ENCODE data around the gene CEP44.
"Not testable (repeated sequence)": the region's sequence is repeated elsewhere in the genome, so short reads cannot be mapped to it uniquely, and the experiment has no call there.

The CEP44 gene

GRCh38 chr4:174320494-174321199 is 36.9 kb downstream of the CEP44 start:
- no peak for DNase-seq (ENCODE audit: low read depth in 3 of 3)

- no peak for DNase-seq (ENCODE audit: low read depth in 3 of 3)
Observed at GRCh38 chr4:174324236-174324635, 40.5 kb downstream of the CEP44 start.

GRCh38 chr4:174324725-174325124 is 41.0 kb downstream of the CEP44 start:
- DNase-seq (ENCODE audit: low read depth in 3 of 3): no peak

DNA sequence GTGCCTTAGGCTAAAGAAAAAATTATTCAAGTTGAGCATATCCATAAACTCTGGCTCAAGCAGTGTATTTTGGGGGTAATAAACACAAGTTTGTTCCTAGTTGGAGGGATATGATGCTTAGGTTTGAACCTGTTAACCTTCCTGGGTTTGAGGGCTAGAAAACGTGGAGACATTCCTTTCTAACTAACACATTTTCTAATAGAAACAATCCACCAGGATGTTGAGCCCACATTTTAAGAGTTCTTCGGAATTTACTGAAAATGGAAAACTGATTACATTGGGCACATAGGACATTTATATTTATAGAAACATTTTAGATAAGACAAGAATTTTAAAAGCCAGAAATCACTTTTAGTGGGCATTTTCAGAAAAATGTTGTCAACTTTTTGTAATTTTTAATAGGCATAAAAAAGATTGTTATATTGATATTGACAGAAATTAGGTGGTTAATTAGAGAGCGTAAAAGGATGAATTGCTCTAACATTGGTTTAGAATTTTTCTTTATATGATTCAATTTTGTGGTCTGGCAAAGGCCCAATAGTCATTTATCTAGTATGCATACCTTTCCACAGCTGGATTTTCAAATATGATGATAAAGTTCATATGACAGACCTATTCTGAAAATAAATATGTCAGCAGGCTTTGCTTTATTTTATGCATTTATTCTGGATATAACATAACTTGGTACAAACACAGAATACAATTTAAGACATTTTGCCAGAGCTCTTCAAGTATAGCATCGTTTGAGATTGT is 49.2 kb downstream of the CEP44 start:
- no peak for DNase-seq (ENCODE audit: low read depth in 3 of 3)

- DNase-seq (ENCODE audit: low read depth in 3 of 3): no peak
Observed at GRCh38 chr4:174334628-174335027, 50.9 kb downstream of the CEP44 start.

- no peak for DNase-seq (ENCODE audit: low read depth in 3 of 3)
Observed at GRCh38 chr4:174340714-174341113, 57.0 kb downstream of the CEP44 start.

DNA sequence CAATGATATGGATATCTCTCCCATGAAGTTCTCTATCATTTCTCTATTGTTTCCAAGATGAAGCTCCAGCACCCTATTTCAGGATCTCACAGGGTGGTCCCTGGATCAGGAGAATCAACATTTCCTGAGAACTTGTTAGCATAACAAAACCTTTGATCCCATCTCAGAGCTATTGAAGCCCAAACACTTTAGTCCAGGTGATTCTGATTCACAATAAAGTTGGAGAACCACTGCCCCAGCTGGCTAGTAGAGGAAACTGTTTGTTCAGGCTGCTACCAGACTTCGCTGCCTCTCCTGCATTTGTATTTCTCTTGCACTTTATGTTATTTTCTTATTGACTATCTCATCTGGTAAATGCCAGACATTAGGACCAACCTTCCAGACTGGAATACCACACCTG is 65.4 kb downstream of the CEP44 start:
- no peak for DNase-seq (ENCODE audit: low read depth in 3 of 3)

GRCh38 chr4:174352061-174352819 is 68.5 kb downstream of the CEP44 start:
- DNase-seq (ENCODE audit: low read depth in 3 of 3): no peak

GRCh38 chr4:174357321-174357720 is 73.6 kb downstream of the CEP44 start:
- DNase-seq (ENCODE audit: low read depth in 3 of 3): no peak

- no peak for DNase-seq (ENCODE audit: low read depth in 3 of 3)
Observed at GRCh38 chr4:174358410-174358809, 74.7 kb downstream of the CEP44 start.

GRCh38 chr4:174358829-174359228 is 75.1 kb downstream of the CEP44 start:
- no peak for DNase-seq (ENCODE audit: low read depth in 3 of 3)

DNA sequence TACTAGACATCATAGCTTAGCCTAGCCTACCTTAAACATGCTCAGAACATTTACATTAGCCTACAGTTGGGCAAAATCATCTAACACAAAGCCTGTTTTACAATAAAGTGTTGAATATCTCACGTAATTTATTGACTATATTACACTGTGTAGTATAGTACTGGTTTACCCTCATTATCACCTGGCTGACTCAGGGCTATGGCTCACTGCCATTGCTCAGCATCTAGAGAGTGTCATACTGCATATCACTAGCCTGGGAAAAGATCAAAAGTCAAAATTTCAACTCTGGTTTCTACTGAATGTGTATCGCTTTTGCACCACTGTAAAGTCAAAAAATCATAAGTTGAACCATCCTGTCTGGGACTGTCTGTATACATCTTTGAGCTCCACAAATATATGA is 78.6 kb downstream of the CEP44 start:
- DNase-seq (ENCODE audit: low read depth in 3 of 3): no peak

DNA sequence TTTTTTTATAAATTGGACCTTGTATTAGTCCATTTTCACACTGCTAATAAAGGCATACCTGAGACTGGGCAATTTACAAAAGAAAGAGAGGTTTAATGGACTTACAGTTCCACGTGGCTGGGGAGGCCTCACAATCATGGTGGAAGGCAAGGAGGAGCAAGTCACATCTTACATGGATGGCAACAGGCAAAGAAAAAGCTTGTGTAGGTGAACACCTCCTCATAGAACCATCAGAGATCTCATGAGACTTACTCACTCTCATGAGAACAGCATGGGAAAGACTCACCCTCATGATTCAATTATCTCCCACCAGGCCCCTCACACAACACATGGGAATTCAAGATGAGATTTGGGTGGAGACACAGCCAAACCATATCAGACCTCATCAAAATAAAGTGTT is 80.1 kb downstream of the CEP44 start:
- not testable (repeated sequence) for DNase-seq (ENCODE audit: low read depth in 3 of 3)

GRCh38 chr4:174365018-174365587 is 81.4 kb downstream of the CEP44 start:
- no peak for DNase-seq (ENCODE audit: low read depth in 3 of 3)

DNA sequence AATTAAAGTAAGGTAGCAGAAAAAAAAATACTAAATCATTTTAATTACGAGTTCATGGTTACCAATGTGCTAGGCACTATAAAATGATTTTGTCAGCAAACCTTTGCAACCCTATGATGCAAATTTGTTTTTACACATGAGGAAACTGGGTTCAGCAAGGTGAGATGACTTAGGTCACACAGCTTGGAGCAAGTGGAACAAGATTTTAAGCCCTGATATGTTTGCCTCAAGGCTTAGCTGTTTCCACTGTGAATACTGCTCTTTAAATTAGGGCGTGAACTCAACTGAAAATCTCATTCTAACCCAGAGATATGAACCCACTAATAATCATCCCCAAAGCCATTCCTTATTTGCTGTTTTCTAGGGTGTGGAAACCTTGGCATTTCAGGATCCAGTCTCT is 86.3 kb downstream of the CEP44 start:
- no peak for DNase-seq (ENCODE audit: low read depth in 3 of 3)

GRCh38 chr4:174373821-174374220 is 90.1 kb downstream of the CEP44 start:
- DNase-seq (ENCODE audit: low read depth in 3 of 3): no peak

DNA sequence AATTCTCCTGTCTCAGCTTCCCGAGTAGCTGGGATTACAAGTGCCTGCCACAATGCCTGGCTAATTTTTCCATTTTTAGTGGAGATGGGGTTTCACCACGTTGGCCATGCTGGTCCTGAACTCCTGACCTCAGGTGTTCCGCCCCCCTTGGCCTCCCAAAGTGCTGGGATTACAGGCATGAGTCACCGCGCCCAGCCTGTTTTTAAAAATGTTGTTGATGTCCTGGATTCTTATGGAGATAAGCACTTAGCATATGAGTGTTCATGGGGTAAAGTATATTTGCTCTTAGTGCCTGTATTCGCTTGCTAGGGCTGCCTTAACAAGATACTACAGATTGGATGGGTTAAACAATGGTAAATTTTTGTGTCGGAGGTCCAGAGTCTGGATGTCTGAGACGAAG is 91.7 kb downstream of the CEP44 start:
- no peak for DNase-seq (ENCODE audit: low read depth in 3 of 3)

DNA sequence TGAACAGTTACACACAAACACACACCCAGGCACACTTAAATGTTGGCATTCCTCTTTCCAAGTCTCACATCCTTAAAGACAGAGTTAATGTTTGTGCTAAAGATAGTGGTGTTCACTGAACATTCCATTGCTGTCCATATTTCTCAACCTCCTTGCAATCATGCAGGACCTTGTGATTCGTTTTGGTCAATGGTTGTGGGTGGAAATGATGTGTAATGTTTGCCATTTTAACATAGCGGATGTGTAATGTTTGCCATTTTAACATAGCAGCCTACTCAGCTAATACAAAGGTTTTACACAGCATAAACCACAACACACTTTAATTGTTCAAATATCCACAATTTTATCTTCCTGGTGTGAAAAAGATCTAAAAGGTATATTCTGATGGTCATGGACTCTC is 93.9 kb downstream of the CEP44 start:
- no peak for DNase-seq (ENCODE audit: low read depth in 3 of 3)

DNA sequence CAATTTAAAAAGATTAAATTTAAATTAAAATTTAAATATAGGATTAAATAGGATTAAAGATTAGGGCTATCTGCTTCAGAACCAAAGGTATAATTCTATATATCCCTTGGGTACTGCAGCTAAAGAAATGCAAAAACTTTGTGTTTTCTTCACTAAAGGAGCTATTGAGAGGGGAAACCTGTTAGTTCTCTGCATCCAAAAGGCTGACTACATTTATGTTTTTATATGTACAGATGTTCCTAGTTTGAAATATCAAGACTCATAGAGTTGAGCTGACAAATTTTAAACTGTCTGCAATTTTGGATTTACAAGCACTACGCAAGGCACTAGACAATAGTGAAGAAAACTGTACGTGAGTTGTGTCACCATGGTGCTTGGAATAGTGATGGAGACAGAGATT is 95.2 kb downstream of the CEP44 start:
- DNase-seq (ENCODE audit: low read depth in 3 of 3): no peak

- DNase-seq (ENCODE audit: low read depth in 3 of 3): not testable (repeated sequence)
Observed at GRCh38 chr4:174380206-174380605, 96.5 kb downstream of the CEP44 start.

DNA sequence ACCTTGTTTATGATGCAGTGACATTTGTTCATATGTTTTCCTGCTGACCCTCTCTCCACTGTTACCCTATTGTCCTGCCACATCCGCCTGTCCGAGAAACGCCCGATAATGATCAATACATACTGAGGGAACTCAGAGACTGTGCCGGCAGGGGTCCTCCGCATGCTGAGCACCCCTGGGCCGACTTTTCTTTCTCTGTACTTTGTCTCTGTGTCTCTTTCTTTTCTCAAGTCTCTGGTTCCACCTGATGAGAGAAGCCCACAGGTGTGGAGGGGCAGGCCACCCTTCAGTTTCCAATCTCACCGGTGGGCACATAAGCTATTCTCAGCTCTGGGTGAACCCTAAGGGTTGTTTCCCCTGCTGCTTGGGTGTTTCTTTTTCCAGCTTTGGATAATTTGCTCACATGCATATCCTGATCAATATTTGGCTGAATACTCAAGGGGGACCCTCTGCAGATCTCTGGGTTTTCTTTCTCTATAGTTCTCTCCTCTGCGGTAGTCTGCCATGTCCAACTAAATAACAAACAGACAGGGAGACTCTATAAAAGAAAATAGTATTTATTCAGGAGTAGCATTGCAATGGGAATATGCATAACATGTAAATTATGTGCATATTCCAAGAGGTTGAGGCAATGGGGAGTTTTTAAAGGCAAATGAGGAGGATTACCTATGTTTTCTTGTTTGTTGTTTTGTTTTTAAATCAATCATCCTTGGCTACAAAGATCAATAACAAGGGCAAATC is 97.2 kb downstream of the CEP44 start:
- no peak for DNase-seq (ENCODE audit: low read depth in 3 of 3)

GRCh38 chr4:174381440-174381800 is 97.7 kb downstream of the CEP44 start:
- DNase-seq (ENCODE audit: low read depth in 3 of 3): no peak
